Measurements from ENCODE around the gene TNRC18.
A peak's percentile ranks its signal among the peaks of the same experiment; 100 is the strongest.
"Not testable (repeated sequence)": the region's sequence is repeated elsewhere in the genome, so short reads cannot be mapped to it uniquely, and the experiment has no call there.

Gene TNRC18

DNA sequence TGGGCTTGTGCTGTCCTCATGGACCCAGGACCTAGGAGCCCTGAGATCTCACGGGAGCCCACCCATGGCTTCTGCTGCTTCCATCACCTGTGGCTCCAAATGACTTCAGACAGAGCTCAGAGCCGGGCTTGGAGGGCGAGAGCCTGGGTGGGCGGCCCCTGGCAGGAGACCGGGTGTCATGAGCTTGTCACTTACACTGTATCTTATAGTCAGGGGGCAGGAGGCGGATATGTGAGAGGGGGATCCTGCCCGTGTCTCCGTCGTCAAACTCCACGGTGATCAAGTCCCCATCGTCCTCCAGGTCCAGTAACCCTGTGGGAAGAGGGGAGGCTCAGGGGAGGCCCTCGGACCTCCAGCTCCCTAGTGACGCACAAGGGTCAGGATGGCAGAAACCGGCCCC is 107.9 kb downstream of the TNRC18 start:
- no peak for DNase-seq (ENCODE audit: low read depth)

DNA sequence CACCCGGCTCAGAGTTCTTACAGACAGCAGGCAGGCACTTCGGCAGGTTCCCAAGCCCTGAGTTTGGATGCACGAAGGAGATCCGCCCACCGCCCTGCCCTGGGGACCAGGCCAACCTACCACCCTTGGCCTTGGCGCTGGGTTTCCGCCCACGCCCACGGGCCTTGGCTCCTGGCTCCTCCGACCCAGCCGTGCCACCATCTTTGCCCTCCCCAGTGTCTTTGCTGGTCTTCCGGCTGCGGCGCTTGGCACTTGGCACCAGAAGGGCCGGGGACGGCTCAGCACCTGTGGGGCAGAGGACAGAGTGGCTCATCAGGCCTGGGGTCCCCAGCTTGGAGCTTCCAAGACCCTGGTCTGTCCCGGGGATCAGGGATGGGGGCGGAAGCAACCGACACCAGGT is 108.8 kb downstream of the TNRC18 start:
- no peak for DNase-seq (ENCODE audit: low read depth)

GRCh38 chr7:5313076-5313885 is 110.4 kb downstream of the TNRC18 start:
- not testable (repeated sequence) for DNase-seq (ENCODE audit: low read depth)

- DNase-seq (ENCODE audit: low read depth): not testable (repeated sequence)
Measured at GRCh38 chr7:5312276-5313070, 111.2 kb downstream of the TNRC18 start.

GRCh38 chr7:5310822-5311405 is 112.7 kb downstream of the TNRC18 start:
- no peak for DNase-seq (ENCODE audit: low read depth)

GRCh38 chr7:5309146-5309545 is 114.5 kb downstream of the TNRC18 start:
- no peak for DNase-seq (ENCODE audit: low read depth)

GRCh38 chr7:5307221-5308142 is 116.2 kb downstream of the TNRC18 start:
- not testable (repeated sequence) for DNase-seq (ENCODE audit: low read depth)

DNA sequence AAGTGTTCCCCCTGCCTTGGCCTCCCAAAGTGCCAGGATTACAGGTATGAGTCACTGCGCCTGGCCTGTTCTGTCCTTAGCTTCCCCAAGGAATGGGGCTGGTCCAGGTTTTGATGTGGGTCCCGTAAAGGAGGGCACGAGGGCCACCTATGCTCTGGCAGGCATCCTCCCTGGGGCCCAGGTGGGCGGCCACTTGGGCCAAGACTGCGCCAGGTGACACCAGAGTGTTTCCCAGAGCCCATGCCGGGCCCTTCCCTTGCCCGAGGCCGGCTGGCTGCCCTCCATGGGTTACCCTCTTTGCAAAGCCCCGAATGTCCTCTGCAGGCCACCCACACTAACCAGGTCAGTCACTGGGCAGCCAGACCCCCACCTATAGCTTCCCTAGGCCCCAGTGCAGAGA is 118.6 kb downstream of the TNRC18 start:
- DNase-seq (ENCODE audit: low read depth): not testable (repeated sequence)

GRCh38 chr7:5303591-5304505 is 119.8 kb downstream of the TNRC18 start:
- no peak for DNase-seq (ENCODE audit: low read depth)

GRCh38 chr7:5303061-5303460 is 120.6 kb downstream of the TNRC18 start:
- no peak for DNase-seq (ENCODE audit: low read depth)

DNA sequence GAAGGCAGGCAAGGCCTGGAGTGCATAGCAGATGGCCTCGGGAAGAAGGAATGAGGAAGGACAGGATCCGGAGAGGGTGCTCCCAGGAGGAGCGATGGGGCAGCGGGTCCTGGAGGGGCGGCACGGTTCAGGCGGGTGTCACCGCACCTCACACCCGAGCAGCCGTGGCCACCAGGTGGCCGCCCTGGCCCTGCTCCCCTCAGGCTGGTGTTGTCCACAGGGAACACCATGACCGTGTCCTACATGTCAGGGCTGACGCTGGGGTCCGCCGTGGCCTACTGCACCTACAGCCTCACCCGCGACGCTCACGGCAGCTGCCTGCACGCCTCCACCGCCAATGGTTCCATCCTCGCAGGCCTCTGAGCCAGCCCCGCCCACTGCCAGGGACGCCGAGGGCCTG is 121.1 kb downstream of the TNRC18 start:
- no peak for DNase-seq (ENCODE audit: low read depth)

- DNase-seq (ENCODE audit: low read depth): no peak
Measured at GRCh38 chr7:5300366-5300765, 123.3 kb downstream of the TNRC18 start.

DNA sequence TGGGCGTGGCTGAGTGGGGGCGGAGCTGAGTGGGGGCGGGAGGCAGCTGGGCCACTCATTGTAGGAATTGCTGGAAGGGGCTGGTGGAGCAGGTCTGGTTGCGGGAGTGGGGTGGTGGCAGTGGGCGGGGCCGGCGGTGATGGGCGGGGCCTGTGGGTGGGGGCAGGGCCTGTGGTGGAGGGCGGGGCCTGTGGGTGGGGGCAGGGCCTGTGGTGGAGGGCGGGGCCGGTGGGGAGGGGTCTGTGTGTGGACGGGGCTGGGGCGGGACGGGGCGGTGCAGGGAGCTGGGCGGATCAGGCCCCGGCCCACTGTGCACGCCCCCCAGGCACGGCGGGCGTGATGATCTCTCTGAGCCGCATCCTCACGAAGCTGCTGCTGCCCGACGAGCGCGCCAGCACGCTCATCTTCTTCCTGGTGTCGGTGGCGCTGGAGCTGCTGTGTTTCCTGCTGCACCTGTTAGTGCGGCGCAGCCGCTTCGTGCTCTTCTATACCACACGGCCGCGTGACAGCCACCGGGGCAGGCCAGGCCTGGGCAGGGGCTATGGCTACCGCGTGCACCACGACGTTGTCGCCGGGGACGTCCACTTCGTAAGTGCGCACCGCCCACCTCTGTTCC is 126.9 kb downstream of the TNRC18 start:
- peak; percentile 44 for DNase-seq (ENCODE audit: low read depth)

- DNase-seq (ENCODE audit: low read depth): no peak
Measured at GRCh38 chr7:5296015-5296610, 127.5 kb downstream of the TNRC18 start.

- no peak for DNase-seq (ENCODE audit: low read depth)
Measured at GRCh38 chr7:5295039-5296014, 128.3 kb downstream of the TNRC18 start.

- DNase-seq (ENCODE audit: low read depth): no peak
Measured at GRCh38 chr7:5294169-5294987, 129.3 kb downstream of the TNRC18 start.

DNA sequence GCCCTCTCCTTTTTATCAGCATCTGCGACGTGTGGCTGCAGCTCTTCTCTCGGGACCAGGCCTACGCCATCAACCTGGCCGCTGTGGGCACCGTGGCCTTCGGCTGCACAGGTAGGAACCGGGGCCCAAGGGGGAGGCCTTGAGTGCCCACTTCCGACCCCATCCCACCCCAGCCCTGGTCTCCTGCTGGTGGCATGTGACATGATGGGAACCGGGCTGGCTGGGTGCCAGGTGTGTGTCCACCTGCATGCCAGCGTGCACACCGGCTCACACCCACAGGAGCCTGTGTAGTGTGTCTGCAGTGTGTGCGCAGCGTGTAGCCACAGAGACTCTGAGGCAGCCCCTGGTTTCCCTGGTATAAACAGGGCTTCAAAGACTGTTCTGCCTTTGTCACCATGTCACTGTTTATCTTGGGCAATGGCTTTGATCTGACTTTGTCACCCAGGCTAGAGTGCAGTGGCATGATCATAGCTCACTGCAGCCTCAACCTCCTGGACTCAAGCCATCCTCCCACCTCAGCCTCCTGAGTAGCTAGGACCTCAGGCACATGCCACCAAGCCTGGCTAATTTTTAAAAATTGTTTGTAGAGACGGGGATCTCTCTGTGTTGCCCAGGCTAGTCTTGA is 131.8 kb downstream of the TNRC18 start:
- not testable (repeated sequence) for DNase-seq (ENCODE audit: low read depth)

All from stimulated activated CD8-positive, alpha-beta memory T cell treated with anti-CD3 and anti-CD28 coated beads, Interleukin-4, amount 100 ng/mL, for 24 hours (primary cell).